Measurements from ENCODE around the gene A4GNT.
"Not testable (repeated sequence)": the region's sequence is repeated elsewhere in the genome, so short reads cannot be mapped to it uniquely, and the experiment has no call there.

A4GNT gene

DNA sequence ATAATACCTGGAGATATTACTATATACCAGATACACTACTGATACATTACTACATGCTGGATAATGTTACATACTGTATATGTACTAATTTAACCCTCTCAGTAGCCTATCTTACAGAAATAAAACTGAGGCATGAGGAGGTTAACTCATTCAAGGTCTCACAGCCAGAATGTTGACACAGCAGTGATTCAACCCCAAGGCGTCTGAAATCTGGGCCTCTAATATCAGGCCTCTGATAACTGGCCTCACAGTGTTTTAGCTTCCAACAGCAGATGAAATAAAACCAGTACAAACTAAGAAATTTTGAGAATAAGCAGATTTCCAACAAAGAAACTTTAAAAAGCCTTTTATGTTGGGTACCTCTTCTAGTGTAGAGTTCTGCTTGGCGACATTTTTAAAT, 40.2 kb downstream of the A4GNT start:
- DNase-seq (ENCODE audit: low read depth), result no peak
- TF ChIP-seq POLR2A (IDR thresholded peaks at IDR 0.05; ENCODE audit: extremely low read depth, insufficient read length), result no peak
- TF ChIP-seq, protein P1, sequence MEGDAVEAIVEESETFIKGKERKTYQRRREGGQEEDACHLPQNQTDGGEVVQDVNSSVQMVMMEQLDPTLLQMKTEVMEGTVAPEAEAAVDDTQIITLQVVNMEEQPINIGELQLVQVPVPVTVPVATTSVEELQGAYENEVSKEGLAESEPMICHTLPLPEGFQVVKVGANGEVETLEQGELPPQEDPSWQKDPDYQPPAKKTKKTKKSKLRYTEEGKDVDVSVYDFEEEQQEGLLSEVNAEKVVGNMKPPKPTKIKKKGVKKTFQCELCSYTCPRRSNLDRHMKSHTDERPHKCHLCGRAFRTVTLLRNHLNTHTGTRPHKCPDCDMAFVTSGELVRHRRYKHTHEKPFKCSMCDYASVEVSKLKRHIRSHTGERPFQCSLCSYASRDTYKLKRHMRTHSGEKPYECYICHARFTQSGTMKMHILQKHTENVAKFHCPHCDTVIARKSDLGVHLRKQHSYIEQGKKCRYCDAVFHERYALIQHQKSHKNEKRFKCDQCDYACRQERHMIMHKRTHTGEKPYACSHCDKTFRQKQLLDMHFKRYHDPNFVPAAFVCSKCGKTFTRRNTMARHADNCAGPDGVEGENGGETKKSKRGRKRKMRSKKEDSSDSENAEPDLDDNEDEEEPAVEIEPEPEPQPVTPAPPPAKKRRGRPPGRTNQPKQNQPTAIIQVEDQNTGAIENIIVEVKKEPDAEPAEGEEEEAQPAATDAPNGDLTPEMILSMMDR (IDR thresholded peaks at IDR 0.05; ENCODE audit: low read depth, low read length), result no peak
- no peak for TF ChIP-seq MAX (IDR thresholded peaks at IDR 0.05; ENCODE audit: low read depth, low read length)
- TF ChIP-seq MYC (IDR thresholded peaks at IDR 0.05; ENCODE audit: low read depth, low read length), result no peak

GRCh38 chr3:138089091-138089490, 43.1 kb downstream of the A4GNT start:
- H3K4me3 ChIP-seq (ENCODE audit: low read depth, low read length), result no peak overlapping the region
- DNase-seq (ENCODE audit: low read depth), result no peak
- TF ChIP-seq, protein P1 (IDR thresholded peaks at IDR 0.05; ENCODE audit: low read depth, low read length), result no peak
- TF ChIP-seq POLR2A (IDR thresholded peaks at IDR 0.05; ENCODE audit: extremely low read depth, insufficient read length), result no peak

More for the DNA sequence above, 40.2 kb downstream of the A4GNT start:
- no peak overlapping the region for H3K4me3 ChIP-seq (ENCODE audit: low read depth, low read length)

GRCh38 chr3:138085745-138086144, 46.4 kb downstream of the A4GNT start:
- not testable (repeated sequence) for H3K4me3 ChIP-seq (ENCODE audit: low read depth, low read length); DNase-seq (ENCODE audit: low read depth)

DNA sequence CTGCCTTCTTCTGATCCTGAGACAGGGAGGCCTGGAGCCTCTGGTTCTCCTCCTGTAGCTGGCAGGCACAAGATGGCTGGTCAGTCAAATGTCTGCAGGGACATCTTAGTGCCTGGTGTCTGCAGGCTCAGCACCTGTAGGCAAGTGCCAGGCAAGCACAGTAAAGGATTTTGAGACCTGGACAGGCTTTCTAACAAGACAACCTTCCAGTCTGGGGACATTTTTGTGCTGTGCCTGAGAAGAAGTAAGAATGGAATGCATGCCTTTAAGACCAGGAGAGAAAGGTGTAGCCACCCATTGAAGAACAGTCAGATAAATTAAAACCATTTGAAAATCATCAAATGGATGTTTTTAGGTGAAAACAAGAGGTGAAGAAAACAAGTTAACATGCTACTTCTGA, 48.0 kb downstream of the A4GNT start:
- no peak for DNase-seq (ENCODE audit: low read depth)
- no peak overlapping the region for H3K4me3 ChIP-seq (ENCODE audit: low read depth, low read length)
- TF ChIP-seq, protein P1 (IDR thresholded peaks at IDR 0.05; ENCODE audit: low read depth, low read length), result no peak
- no peak for TF ChIP-seq POLR2A (IDR thresholded peaks at IDR 0.05; ENCODE audit: extremely low read depth, insufficient read length)
- no peak for TF ChIP-seq MYC (IDR thresholded peaks at IDR 0.05; ENCODE audit: low read depth, low read length)
- TF ChIP-seq MAX (IDR thresholded peaks at IDR 0.05; ENCODE audit: low read depth, low read length), result no peak

GRCh38 chr3:138082992-138083386, 49.2 kb downstream of the A4GNT start:
- H3K4me3 ChIP-seq (ENCODE audit: low read depth, low read length), result no peak overlapping the region
- TF ChIP-seq, protein P1 (IDR thresholded peaks at IDR 0.05; ENCODE audit: low read depth, low read length), result no peak
- TF ChIP-seq MYC (IDR thresholded peaks at IDR 0.05; ENCODE audit: low read depth, low read length) (no peak), POLR2A (IDR thresholded peaks at IDR 0.05; ENCODE audit: extremely low read depth, insufficient read length) (no peak), MAX (IDR thresholded peaks at IDR 0.05; ENCODE audit: low read depth, low read length) (no peak)

DNA sequence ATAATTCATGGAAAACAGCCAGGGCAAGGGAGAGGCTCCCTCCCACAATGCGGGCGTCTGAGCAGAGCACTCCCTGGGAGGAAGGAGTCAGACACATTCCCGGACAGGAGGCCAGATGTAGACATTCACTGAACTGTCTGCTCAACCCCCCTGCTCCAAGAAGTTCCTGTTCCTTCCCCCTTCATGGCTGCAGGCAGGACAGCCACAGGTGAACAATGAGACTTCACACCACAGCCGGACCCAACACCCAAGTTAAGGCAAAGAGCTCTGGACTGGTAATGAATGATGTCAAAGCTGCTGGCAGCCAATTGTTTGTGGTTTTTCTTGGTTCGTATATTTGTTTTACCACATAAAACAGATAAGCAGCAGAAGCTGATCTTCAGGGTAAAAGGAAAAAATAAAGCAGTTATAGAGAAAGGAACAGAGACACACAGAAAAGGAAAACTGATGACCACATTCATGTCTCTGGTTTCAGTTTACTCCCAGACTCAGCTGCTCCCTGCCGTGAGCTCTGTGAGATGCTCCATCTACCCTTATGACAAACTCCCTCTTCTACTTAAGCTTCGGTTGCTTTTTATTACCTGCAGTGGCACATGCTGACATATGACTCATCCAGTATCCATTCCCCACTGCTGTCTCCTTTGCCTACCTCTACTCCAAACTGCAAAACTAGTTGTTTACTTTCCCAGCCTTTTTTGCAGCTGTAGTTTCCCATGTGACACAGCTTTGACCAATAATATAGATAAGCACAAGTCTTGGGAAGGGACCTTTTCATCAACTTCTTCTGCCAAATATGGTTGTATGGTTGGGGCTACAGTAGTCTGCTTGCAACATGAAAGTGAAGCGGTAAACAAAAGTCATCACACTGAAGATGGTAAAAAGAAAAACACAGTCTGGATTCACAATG, 49.9 kb downstream of the A4GNT start:
- TF ChIP-seq POLR2A (IDR thresholded peaks at IDR 0.05; ENCODE audit: extremely low read depth, insufficient read length) (no peak), MYC (IDR thresholded peaks at IDR 0.05; ENCODE audit: low read depth, low read length) (no peak), MAX (IDR thresholded peaks at IDR 0.05; ENCODE audit: low read depth, low read length) (no peak)
- DNase-seq (ENCODE audit: low read depth), result peak; percentile 33
- H3K4me3 ChIP-seq (ENCODE audit: low read depth, low read length), result no peak overlapping the region

More at GRCh38 chr3:138082992-138083386, 49.2 kb downstream of the A4GNT start:
- no peak for DNase-seq (ENCODE audit: low read depth)
